ENCODE measurements around the gene CEPT1. TPM values are rescaled to one million over a fixed set of nuclear protein-coding genes. Genes with fewer than 3 reads are reported as not detected.

Gene CEPT1
- total and polyA plus RNA-seq, 2 of the 13 experiments (the other 11 are each of a cell fraction or from before 2014, with no cell fraction given) = 35.7 to 48.2 TPM

- TF ChIP-seq ATF6 (CRISPR knock-in tag; conservative IDR thresholded peaks at IDR 0.05) = no peak
- no peak for TF ChIP-seq CSRNP2 (CRISPR knock-in tag; conservative IDR thresholded peaks at IDR 0.05; ENCODE audit: low read depth)
- no peak for TF ChIP-seq ZNF513 (CRISPR knock-in tag; conservative IDR thresholded peaks at IDR 0.05)
- no peak for TF ChIP-seq ZFP41 (CRISPR knock-in tag; IDR thresholded peaks at IDR 0.05; ENCODE audit: borderline replicate concordance)
- no peak for TF ChIP-seq REST (IDR thresholded peaks at IDR 0.05; ENCODE audit: borderline replicate concordance in 1 of 2, low read depth in 1 of 2, low read length in 2 of 2)
- TF ChIP-seq MTA3 (CRISPR knock-in tag; IDR thresholded peaks at IDR 0.05) = no peak
- no peak for TF ChIP-seq GTF2F1 (IDR thresholded peaks at IDR 0.05; ENCODE audit: low read length)
- TF ChIP-seq ZNF484 (CRISPR knock-in tag; IDR thresholded peaks at IDR 0.05; ENCODE audit: borderline replicate concordance, low read depth) = no peak
- TF ChIP-seq ZFP36L2 (CRISPR knock-in tag; IDR thresholded peaks at IDR 0.05) = no peak
- TF ChIP-seq IKZF1 (IDR thresholded peaks at IDR 0.05) = no peak
- TF ChIP-seq ZBTB3 (CRISPR knock-in tag; IDR thresholded peaks at IDR 0.05; ENCODE audit: borderline replicate concordance, low read depth) = no peak
These were observed 29.7 kb upstream of the CEPT1 start (continued) for GRCh38 chr1:111110197-111110899.

All from HepG2 (cell line).